HG03097 (cell line): Measurements from ENCODE around the gene ACAN.
"Not testable (repeated sequence)": the region's sequence is repeated elsewhere in the genome, so short reads cannot be mapped to it uniquely, and the experiment has no call there.

Source experiments
- ATAC-seq: cut with Tn5 transposase; IDR thresholded peaks from one replicate; pipeline ENCODE4 v1.9.1; 2021; ENCODE audit not compliant: unreplicated experiment, low FRiP score

Gene ACAN

DNA sequence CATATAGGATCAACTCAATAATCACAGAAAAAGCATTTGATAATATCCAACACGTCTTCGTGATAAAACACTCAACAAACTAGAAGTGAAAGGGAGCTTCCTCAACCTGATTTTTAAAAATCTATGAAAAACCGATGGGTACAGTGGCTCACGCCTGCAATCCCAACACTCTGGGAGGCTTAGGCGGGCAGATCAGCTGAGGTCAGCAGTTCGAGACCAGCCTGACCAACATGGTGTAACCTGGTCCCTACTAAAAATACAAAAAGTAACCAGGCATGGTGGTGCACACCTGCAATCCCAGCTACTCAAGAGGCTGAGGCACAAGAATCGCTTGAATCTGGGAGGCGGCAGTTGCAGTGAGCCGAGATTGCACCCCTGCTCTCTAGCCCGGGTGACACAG lies 112.1 kb downstream of the ACAN start:
- ATAC-seq = no peak

DNA sequence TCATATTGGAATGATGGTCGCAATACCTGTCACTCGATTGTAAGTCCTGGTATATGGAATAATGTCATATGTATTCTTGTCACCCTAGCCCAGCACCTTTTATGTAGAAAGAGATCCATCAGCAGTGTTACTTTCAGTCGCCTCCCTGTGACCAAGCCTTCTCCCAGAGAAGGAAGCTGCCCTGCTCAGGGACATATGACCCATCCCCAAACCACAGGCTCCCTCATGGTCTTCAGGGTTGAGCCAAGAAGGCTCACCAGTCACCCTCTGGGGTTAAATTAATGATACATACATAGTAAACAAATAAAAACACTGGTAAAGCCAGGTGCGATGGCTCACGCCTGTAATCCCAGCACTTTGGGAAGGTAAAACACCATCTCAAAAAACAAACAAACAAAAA lies 114.5 kb downstream of the ACAN start:
- no peak for ATAC-seq

DNA sequence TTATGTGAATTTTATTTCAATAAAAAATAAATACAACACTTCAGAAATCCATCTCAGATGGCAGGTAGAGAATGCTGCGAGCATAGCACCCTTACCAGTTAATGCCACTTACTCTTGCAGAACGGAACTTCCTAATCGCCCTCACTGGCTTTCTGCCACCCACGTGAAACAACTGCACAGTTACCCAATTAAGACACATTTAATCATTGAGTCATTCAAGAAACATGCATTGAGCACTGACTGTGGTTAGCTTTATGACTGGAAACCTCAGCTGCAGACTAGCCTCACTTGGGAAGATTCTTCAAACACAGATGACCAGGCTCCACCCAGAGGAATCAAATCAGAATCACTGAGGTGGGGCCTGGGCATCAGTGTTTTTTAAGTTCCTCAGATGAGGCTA lies 115.5 kb downstream of the ACAN start:
- ATAC-seq = no peak

DNA sequence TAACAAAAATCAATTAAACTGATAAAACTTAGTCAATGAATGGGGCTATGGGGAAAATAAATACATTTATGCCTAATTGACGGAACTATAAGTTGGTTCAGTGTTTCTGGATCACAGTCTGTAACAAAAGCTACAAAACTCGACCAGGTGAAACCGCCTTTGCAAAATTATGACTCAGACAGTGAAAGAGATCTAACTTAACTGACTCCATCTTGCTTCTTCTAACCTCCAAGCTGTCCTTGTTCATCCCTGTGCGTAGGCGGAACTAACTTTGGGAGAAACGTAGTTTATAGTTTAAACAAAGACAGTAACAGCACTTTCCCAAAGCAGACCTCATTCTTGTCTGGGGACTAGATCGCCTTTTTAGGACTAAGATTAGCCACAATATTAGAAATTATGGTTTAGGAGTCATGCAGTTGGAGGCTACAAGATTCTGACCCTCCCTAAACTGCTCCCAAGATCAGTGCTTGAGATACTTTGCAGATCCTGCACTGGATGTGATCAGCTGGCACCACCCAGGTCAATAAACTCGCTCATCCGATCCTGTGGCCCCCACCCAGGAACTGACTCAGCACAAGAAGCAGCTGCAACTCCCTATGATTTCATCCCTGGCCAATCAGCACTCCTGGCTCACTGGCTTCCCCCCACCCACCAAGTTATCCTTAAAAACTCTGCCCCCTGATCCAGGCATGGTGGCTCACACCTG lies 117.1 kb downstream of the ACAN start:
- ATAC-seq = no peak

DNA sequence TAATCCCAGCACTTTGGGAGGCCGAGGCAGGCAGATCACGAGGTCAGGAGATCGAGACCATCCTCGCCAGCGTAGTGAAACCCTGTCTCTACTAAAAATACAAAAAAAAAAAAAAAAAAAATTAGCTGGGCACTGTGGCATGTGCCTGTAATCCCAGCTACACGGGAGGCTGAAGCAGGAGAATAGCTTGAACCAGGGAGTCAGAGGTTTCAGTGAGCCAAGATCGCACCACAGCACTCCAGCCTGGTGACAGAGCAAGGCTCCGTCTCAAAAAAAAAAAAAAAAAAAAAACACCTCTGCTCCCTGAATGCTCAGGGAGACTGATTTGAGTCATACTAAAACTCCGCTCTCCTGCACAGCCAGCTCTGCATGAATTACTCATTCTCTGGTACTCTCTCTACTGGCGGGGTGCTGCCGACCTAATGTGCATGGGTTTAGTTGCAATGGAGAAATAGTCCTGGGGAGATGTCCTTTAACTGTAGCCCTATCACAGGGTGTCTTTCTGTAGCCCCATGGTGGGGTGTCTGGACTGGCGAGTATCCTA lies 117.7 kb downstream of the ACAN start:
- not testable (repeated sequence) for ATAC-seq
